DOHH2 (cell line): ENCODE results near the gene PRPF18.

Experiments used
- H3F3A ChIP-seq: fragments of 200-600 bp; sonication (generic), shearing (Covaris generic); 2 replicates; pipeline ENCODE4 v1.6.0; 2016; ENCODE audit warnings: antibody characterized with exemption, mild to moderate bottlenecking; ENCODE audit not compliant: control insufficient read depth, insufficient read depth
- H3K27ac ChIP-seq: fragments of 200-600 bp; sonication (generic); 2 replicates; pipeline ENCODE4 v1.5.1; 2014; ENCODE audit warnings: low read depth, mild to moderate bottlenecking, low read length, moderate library complexity
- H3K27me3 ChIP-seq: fragments of 200-600 bp; sonication (generic); 2 replicates; pipeline ENCODE4 v1.6.1; 2014; ENCODE audit warnings: mild to moderate bottlenecking, low read length, mixed read lengths; ENCODE audit not compliant: control insufficient read depth
- H3K36me3 ChIP-seq: fragments of 200-600 bp; sonication (generic); 2 replicates; pipeline ENCODE4 v1.6.1; 2014; ENCODE audit warnings: mild to moderate bottlenecking, low read length, moderate library complexity, mixed read lengths; ENCODE audit not compliant: control insufficient read depth
- H3K4me1 ChIP-seq: fragments of 200-600 bp; sonication (generic); 2 replicates; pipeline ENCODE4 v1.6.1; 2014; ENCODE audit warnings: mild to moderate bottlenecking, low read length, mixed read lengths; ENCODE audit not compliant: control insufficient read depth
- H3K4me2 ChIP-seq: fragments of 200-600 bp; sonication (generic); 2 replicates; pipeline ENCODE4 v1.6.0; 2014; ENCODE audit warnings: mild to moderate bottlenecking, low read length, moderate library complexity
- H3K4me3 ChIP-seq: fragments of 200-600 bp; sonication (generic); 2 replicates; pipeline ENCODE4 v1.5.1; 2014; ENCODE audit warnings: mild to moderate bottlenecking, low read length, mixed read lengths
- H3K79me2 ChIP-seq: fragments of 200-600 bp; sonication (generic); 2 replicates; pipeline ENCODE4 v1.6.1; 2014; ENCODE audit warnings: mild to moderate bottlenecking, low read length, mixed read lengths; ENCODE audit not compliant: control insufficient read depth
- H3K9me2 ChIP-seq: fragments of 200-600 bp; sonication (generic); replicated peaks from 2 replicates; pipeline ENCODE4 v1.6.1; 2014; ENCODE audit warnings: mild to moderate bottlenecking, low read length, mixed read lengths; ENCODE audit not compliant: control insufficient read depth
- H3K9me3 ChIP-seq: fragments of 200-600 bp; sonication (generic); 2 replicates; pipeline ENCODE4 v1.6.1; 2014; ENCODE audit warnings: antibody characterized with exemption, low read length, mixed read lengths; ENCODE audit not compliant: control insufficient read depth, insufficient read depth
- H4K20me1 ChIP-seq: fragments of 200-600 bp; sonication (generic); 2 replicates; pipeline ENCODE4 v1.6.0; 2014; ENCODE audit warnings: low read depth, mild to moderate bottlenecking, antibody characterized with exemption, low read length, moderate library complexity; ENCODE audit not compliant: control insufficient read depth, insufficient read depth
- EZH2phosphoT487 ChIP-seq: fragments of 200-600 bp; sonication (generic); IDR thresholded peaks from 2 replicates; pipeline ENCODE4 v1.6.1; 2017; ENCODE audit warnings: borderline replicate concordance, mild to moderate bottlenecking, antibody characterized with exemption, low read length, moderate library complexity, mixed read lengths
- TF ChIP-seq, protein P1 (sequence below): fragments of 200-600 bp; sonication (generic); IDR thresholded peaks from one replicate; pipeline ENCODE4 v1.5.1; 2014; ENCODE audit warnings: antibody characterized with exemption, mild to moderate bottlenecking, low read depth, low read length; ENCODE audit not compliant: poor library complexity, severe bottlenecking

Gene PRPF18

GRCh38 chr10:13668126-13668525 is 81.4 kb downstream of the PRPF18 start:
- Histone ChIP-seq H3K36me3 (no peaks in the 10 kb centered on the region), H4K20me1 (no peaks in the 10 kb centered on the region), H3K4me3 (no peak overlapping the region), H3K79me2 (no peaks in the 10 kb centered on the region), H3K27ac (no peak overlapping the region), H3K9me2 (no peaks in the 10 kb centered on the region), H3K27me3 (peaks cover 7% of the 10 kb centered on the region), H3K4me1 (no peaks in the 10 kb centered on the region), H3K4me2 (no peak overlapping the region), H3F3A (no peaks in the 10 kb centered on the region), H3K9me3 (no peaks in the 10 kb centered on the region)
- TF ChIP-seq, protein P1, sequence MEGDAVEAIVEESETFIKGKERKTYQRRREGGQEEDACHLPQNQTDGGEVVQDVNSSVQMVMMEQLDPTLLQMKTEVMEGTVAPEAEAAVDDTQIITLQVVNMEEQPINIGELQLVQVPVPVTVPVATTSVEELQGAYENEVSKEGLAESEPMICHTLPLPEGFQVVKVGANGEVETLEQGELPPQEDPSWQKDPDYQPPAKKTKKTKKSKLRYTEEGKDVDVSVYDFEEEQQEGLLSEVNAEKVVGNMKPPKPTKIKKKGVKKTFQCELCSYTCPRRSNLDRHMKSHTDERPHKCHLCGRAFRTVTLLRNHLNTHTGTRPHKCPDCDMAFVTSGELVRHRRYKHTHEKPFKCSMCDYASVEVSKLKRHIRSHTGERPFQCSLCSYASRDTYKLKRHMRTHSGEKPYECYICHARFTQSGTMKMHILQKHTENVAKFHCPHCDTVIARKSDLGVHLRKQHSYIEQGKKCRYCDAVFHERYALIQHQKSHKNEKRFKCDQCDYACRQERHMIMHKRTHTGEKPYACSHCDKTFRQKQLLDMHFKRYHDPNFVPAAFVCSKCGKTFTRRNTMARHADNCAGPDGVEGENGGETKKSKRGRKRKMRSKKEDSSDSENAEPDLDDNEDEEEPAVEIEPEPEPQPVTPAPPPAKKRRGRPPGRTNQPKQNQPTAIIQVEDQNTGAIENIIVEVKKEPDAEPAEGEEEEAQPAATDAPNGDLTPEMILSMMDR = no peak
- TF ChIP-seq EZH2phosphoT487 = no peak

- H3K27me3 ChIP-seq = no peaks in the 10 kb centered on the region
- TF ChIP-seq EZH2phosphoT487 = no peak
- TF ChIP-seq, protein P1 = no peak
- no peaks in the 10 kb centered on the region for H3K79me2 ChIP-seq
- no peaks in the 10 kb centered on the region for H4K20me1 ChIP-seq
- H3K4me1 ChIP-seq = no peaks in the 10 kb centered on the region
- no peaks in the 10 kb centered on the region for H3K9me2 ChIP-seq
- no peaks in the 10 kb centered on the region for H3K9me3 ChIP-seq
- H3K4me2 ChIP-seq = no peak overlapping the region
- no peaks in the 10 kb centered on the region for H3K36me3 ChIP-seq
- no peak overlapping the region for H3K4me3 ChIP-seq
- H3F3A ChIP-seq = no peaks in the 10 kb centered on the region
- no peak overlapping the region for H3K27ac ChIP-seq
These were observed 82.6 kb downstream of the PRPF18 start for GRCh38 chr10:13669182-13669855.

DNA sequence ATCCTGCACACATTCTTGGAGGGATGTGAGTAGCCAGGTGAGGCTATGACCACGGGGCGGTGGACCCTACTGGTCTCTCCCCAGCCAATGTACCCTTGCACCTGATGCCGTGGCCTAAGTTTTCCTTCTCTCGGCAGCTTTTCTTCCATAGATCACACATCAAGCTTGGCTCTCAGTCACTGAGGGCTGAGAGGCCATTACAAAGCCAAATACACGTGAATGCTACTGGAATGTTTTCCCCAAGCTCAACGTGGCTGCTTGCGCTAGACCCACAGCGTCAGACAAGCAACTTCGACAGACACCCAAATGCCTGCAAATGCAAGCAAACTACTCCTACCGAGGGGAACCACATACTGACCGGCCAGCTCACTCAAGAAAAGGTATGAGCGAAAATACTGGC is 83.1 kb downstream of the PRPF18 start:
- Histone ChIP-seq H3K4me2 (no peak overlapping the region), H3K27ac (no peak overlapping the region), H3K9me2 (no peaks in the 10 kb centered on the region), H3K36me3 (no peaks in the 10 kb centered on the region), H4K20me1 (no peaks in the 10 kb centered on the region), H3F3A (no peaks in the 10 kb centered on the region), H3K4me1 (no peaks in the 10 kb centered on the region), H3K4me3 (no peak overlapping the region), H3K27me3 (0 out of 2 replicates have a peak, but pooled peaks cover 4% of the 10 kb centered on the region), H3K9me3 (no peaks in the 10 kb centered on the region), H3K79me2 (no peaks in the 10 kb centered on the region)
- no peak for TF ChIP-seq EZH2phosphoT487
- TF ChIP-seq, protein P1 = no peak
